Neuronal stem cell (in vitro differentiated cells): ENCODE measurements around the gene LRRC37A3. TPM values are rescaled to one million over a fixed set of nuclear protein-coding genes. Genes with fewer than 3 reads are reported as not detected.
A peak's percentile ranks its signal among the peaks of the same experiment; 100 is the strongest.
"Not testable (repeated sequence)": the region's sequence is repeated elsewhere in the genome, so short reads cannot be mapped to it uniquely, and the experiment has no call there.

Source experiments
- DNase-seq: peaks from one replicate; pipeline ENCODE4 v3.0.0-alpha.2; 2013; ENCODE audit warnings: low spot score
- H2AFZ ChIP-seq: one replicate; pipeline ENCODE4 v1.6.1; 2013; ENCODE audit warnings: mild to moderate bottlenecking, low read length, inconsistent platforms
- H2AK5ac ChIP-seq: 2 replicates; pipeline ENCODE4 v1.6.1; 2013; ENCODE audit warnings: low read depth, mild to moderate bottlenecking, inconsistent platforms, low read length, moderate library complexity, mixed read lengths
- H2BK120ac ChIP-seq: 2 replicates; pipeline ENCODE4 v1.6.1; 2013; ENCODE audit warnings: low read depth, mild to moderate bottlenecking, inconsistent platforms, low read length, moderate library complexity, mixed read lengths
- H2BK12ac ChIP-seq: one replicate; pipeline ENCODE4 v1.6.1; 2013; ENCODE audit warnings: low read length, inconsistent platforms
- H2BK15ac ChIP-seq: 2 replicates; pipeline ENCODE4 v1.6.1; 2013; ENCODE audit warnings: mild to moderate bottlenecking, low read length, inconsistent platforms, mixed read lengths
- H2BK5ac ChIP-seq: one replicate; pipeline ENCODE4 v1.6.1; 2013; ENCODE audit warnings: inconsistent platforms, mild to moderate bottlenecking, low read length, moderate library complexity
- H3K14ac ChIP-seq: one replicate; pipeline ENCODE4 v1.6.1; 2013; ENCODE audit warnings: low read length, inconsistent platforms
- H3K18ac ChIP-seq: 2 replicates; pipeline ENCODE4 v1.6.1; 2013; ENCODE audit warnings: low read length, inconsistent platforms
- H3K23ac ChIP-seq: 2 replicates; pipeline ENCODE4 v1.6.1; 2013; ENCODE audit warnings: low read depth, mild to moderate bottlenecking, mixed read lengths, low read length, inconsistent platforms; ENCODE audit not compliant: poor library complexity
- H3K27ac ChIP-seq: replicated peaks from 3 replicates; pipeline ENCODE4 v1.5.1; 2013; ENCODE audit warnings: low read length, inconsistent platforms
- H3K27me3 ChIP-seq, 3 experiments: 2 replicates each; pipeline ENCODE4 v1.6.1; 2013; ENCODE audit warnings: low read length in 3 of 3, mild to moderate bottlenecking in 2 of 3, inconsistent platforms in 1 of 3, low read depth in 1 of 3, mixed read lengths in 1 of 3, moderate library complexity in 1 of 3; ENCODE audit not compliant: control insufficient read depth in 3 of 3, insufficient read depth in 3 of 3
- H3K36me3 ChIP-seq, 2 donors: replicated peaks in 1 of 2; 2 replicates each; pipeline ENCODE4 v1.6.1; 2013; ENCODE audit warnings: low read length in 2 of 2; ENCODE audit not compliant: control insufficient read depth in 2 of 2, insufficient read depth in 2 of 2
- H3K4ac ChIP-seq: 2 replicates; pipeline ENCODE4 v1.6.1; 2013; ENCODE audit warnings: inconsistent platforms, mild to moderate bottlenecking, low read length, moderate library complexity
- H3K4me1 ChIP-seq, 2 donors: 1 replicate in 1 of 2; 2 replicates in 1 of 2; pipeline ENCODE4 v1.6.1; 2013; ENCODE audit warnings: low read length in 2 of 2, low read depth in 1 of 2; ENCODE audit not compliant: control insufficient read depth in 2 of 2, insufficient read depth in 1 of 2
- H3K4me2 ChIP-seq: one replicate; pipeline ENCODE4 v1.6.1; 2013; ENCODE audit warnings: mild to moderate bottlenecking, low read length, inconsistent platforms; ENCODE audit not compliant: insufficient read depth, poor library complexity, severe bottlenecking
- H3K4me3 ChIP-seq, 2 donors: 2 replicates each; pipeline ENCODE4 v1.5.1; 2013; ENCODE audit warnings: low read length in 2 of 2, mild to moderate bottlenecking in 2 of 2, inconsistent platforms in 1 of 2, moderate library complexity in 1 of 2
- H3K79me1 ChIP-seq: one replicate; pipeline ENCODE4 v1.6.1; 2013; ENCODE audit warnings: low read depth, mild to moderate bottlenecking, inconsistent platforms, low read length, moderate library complexity
- H3K9ac ChIP-seq: one replicate; pipeline ENCODE4 v1.6.1; 2013; ENCODE audit warnings: mild to moderate bottlenecking, low read depth, low read length, inconsistent platforms; ENCODE audit not compliant: poor library complexity
- H3K9me3 ChIP-seq, 2 donors: replicated peaks in 1 of 2; 2 replicates each; pipeline versions ENCODE3 to v1.6.1; 2013; ENCODE audit warnings: low read length in 2 of 2, mild to moderate bottlenecking in 2 of 2, inconsistent platforms in 1 of 2, low read depth in 1 of 2, mixed read lengths in 1 of 2, moderate library complexity in 1 of 2; ENCODE audit not compliant: control insufficient read depth in 2 of 2, insufficient read depth in 1 of 2
- H4K8ac ChIP-seq: one replicate; pipeline ENCODE4 v1.6.1; 2013; ENCODE audit warnings: low read depth, mild to moderate bottlenecking, inconsistent platforms, low read length, moderate library complexity
- H4K91ac ChIP-seq: one replicate; pipeline ENCODE4 v1.6.1; 2013; ENCODE audit warnings: low read length, low read depth, mild to moderate bottlenecking, inconsistent platforms; ENCODE audit not compliant: poor library complexity
- WGBS, 2 donors: extraction: QIAGEN DNeasy Blood & Tissue Kit; methylation state at CpG; one replicate each; pipeline ENCODE4 v1.1.7; 2013; ENCODE audit warnings: missing lambda C conversion rate in 2 of 2, mixed read lengths in 1 of 2; ENCODE audit not compliant: insufficient read length in 2 of 2, insufficient replicate concordance in 1 of 2; ENCODE audit errors: extremely low coverage in 2 of 2; 5-methylcytosine and 5-hydroxymethylcytosine counted together
- small RNA-seq: library from polyadenylated mRNA; stranded (forward); fragments of <200 nt; extraction: miRNeasy Mini kit (QIAGEN cat#:217004); gene quantifications from one replicate; pipeline ENCODE3, GENCODE V24; 2013; ENCODE audit not compliant: insufficient read depth

Gene LRRC37A3

DNA sequence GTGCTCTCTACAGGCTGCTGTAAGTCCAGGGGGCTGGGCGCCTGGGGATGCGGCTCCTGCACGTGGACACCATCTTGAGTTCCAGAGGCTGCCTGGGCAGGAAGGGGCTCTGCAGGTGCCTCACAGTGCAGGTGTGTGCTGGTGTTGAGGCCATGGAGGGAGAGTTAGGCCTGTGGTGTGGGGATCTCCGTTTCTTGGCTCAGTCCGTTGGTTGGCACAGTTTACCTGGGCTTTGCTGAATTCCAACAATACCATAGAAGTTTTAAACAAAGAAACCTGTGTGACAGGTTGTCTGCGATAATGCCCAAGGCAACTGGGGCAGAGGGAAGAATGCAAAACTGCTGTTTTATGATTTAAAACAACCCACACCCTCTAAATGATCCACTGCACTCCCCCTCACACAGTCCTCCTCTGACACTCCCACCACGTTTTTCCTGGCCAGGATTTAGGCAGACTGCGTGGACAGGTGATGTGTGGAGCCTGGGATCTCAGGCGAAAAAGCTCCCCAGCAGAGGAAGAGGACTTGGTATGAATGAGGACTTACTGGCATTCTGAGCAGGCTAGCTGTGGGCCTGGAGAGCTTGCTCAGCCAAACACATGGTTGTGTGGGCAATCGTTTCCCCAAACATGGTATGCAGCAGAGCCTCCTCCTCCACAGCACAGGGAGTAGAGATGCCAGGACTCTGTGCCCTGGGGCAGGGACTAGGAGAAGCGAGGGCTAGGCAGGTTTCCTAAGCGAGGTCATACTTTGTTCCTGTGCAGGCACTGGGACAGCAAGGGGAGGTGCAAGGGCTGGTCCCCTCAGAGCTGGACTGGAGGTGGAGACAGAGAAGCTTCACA is 104.1 kb downstream of the LRRC37A3 start:
- H2AK5ac ChIP-seq, H3K4me1 ChIP-seq, DNase-seq, H3K4me3 ChIP-seq, H4K91ac ChIP-seq, H2BK12ac ChIP-seq, H3K9ac ChIP-seq, H3K27me3 ChIP-seq, H3K18ac ChIP-seq, H2AFZ ChIP-seq, H3K23ac ChIP-seq, H3K4me2 ChIP-seq, H3K9me3 ChIP-seq, H3K4ac ChIP-seq, H3K14ac ChIP-seq, H3K36me3 ChIP-seq, H2BK120ac ChIP-seq, H2BK5ac ChIP-seq, H4K8ac ChIP-seq, H2BK15ac ChIP-seq, H3K79me1 ChIP-seq, H3K27ac ChIP-seq: not testable (repeated sequence)
- no CpG with 5 or more reads among the region's 12 CpGs for WGBS, 2 donors

DNA sequence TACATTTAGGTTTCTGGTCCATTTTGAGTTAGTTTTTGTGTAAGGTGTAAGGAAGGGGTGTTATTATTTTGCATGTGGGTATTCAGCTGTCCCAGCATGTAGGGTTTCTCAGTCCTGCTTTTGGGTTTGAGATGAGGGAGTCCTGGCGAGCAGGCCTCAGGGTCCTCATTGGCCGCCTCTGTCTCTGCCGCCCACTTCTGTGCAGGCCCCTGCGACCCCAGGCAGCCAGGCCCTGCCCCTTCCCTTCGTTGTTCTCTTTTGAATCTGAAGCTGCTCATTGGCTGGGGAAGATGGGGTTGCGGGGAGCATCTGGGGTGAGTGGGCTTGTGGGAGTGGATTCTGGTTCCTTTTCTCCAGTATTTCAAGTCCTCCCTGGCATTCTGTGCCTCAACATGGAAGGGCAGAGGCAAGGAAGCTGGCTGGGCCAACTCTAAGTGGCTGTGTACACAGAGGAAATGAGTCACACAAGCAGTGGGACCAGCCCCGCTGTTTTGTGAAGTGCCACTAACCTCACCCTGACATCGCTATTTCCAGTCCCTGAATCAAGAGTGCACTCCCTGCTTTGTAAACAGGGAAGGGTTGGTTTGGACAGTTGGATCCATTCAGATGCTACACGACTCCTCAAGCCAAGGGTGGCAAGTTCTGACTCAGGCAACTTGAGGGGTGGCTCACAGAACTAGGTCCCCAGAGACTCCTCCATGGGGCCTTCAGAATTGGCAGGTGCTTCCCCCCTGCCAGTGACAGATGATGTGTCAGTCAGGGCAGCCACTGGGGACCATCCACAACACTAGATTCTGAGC is 110.9 kb downstream of the LRRC37A3 start:
- H3K27me3 ChIP-seq = not testable (repeated sequence)

More for the DNA sequence above, 110.9 kb downstream of the LRRC37A3 start:
- not testable (repeated sequence) for H3K14ac ChIP-seq, H3K36me3 ChIP-seq, DNase-seq, H3K4ac ChIP-seq, H3K9ac ChIP-seq, H2BK5ac ChIP-seq, H3K4me3 ChIP-seq, H3K23ac ChIP-seq, H3K27ac ChIP-seq, H2BK12ac ChIP-seq, H2BK120ac ChIP-seq, H3K4me2 ChIP-seq, H3K79me1 ChIP-seq, H4K91ac ChIP-seq, H2AK5ac ChIP-seq, H2BK15ac ChIP-seq, H3K18ac ChIP-seq, H2AFZ ChIP-seq, H3K4me1 ChIP-seq, H3K9me3 ChIP-seq
- WGBS, 2 donors = no CpG with 5 or more reads among the region's 9 CpGs
- peak overlapping the region; percentile 3 for H4K8ac ChIP-seq

Small RNA genes lying within 50 kb of the gene (small RNA-seq; reads per million reads assigned to genes)
- not detected for gene AC037487.3
- gene AC103810.6 = not detected
- not detected for gene AC103810.7
- not detected for gene RDM1P4
- gene RN7SL404P = not detected
- not detected for gene RNU7-115P
